ENCODE results near the gene KRTAP1-5.

The KRTAP1-5 gene

GRCh38 chr17:41012326-41013120, 14.5 kb downstream of the KRTAP1-5 start:
- no peak overlapping the region for H3K4me3 ChIP-seq (ENCODE audit: low read depth, low read length)
- TF ChIP-seq CTCF (IDR thresholded peaks at IDR 0.05): no peak
- H3K4me2 ChIP-seq (ENCODE audit: low read length): no peak overlapping the region
- no peak overlapping the region for H3K27ac ChIP-seq
- no peaks in the 10 kb centered on the region for H3K79me2 ChIP-seq
- no peaks in the 10 kb centered on the region for H3K9me3 ChIP-seq (ENCODE audit: control insufficient read depth, low read length)
- no peaks in the 10 kb centered on the region for H3K27me3 ChIP-seq (ENCODE audit: control insufficient read depth, insufficient read depth, low read length)
- H3K36me3 ChIP-seq (ENCODE audit: control insufficient read depth, insufficient read depth, low read length): no peaks in the 10 kb centered on the region
- H3K9ac ChIP-seq: no peak overlapping the region
- H3K4me1 ChIP-seq: no peaks in the 10 kb centered on the region
- H2AFZ ChIP-seq: no peak overlapping the region

GRCh38 chr17:41010441-41010840, 16.6 kb downstream of the KRTAP1-5 start:
- Histone ChIP-seq H2AFZ (no peak overlapping the region), H3K4me1 (no peaks in the 10 kb centered on the region), H3K4me2 (ENCODE audit: low read length) (no peak overlapping the region), H3K27me3 (ENCODE audit: control insufficient read depth, insufficient read depth, low read length) (no peaks in the 10 kb centered on the region), H3K9me3 (ENCODE audit: control insufficient read depth, low read length) (no peaks in the 10 kb centered on the region), H3K36me3 (ENCODE audit: control insufficient read depth, insufficient read depth, low read length) (no peaks in the 10 kb centered on the region), H3K79me2 (no peaks in the 10 kb centered on the region), H3K4me3 (ENCODE audit: low read depth, low read length) (no peak overlapping the region), H3K27ac (no peak overlapping the region), H3K9ac (no peak overlapping the region)
- TF ChIP-seq CTCF (IDR thresholded peaks at IDR 0.05): no peak

GRCh38 chr17:41009936-41010335, 17.1 kb downstream of the KRTAP1-5 start:
- Histone ChIP-seq H3K27ac (no peak overlapping the region), H3K27me3 (ENCODE audit: control insufficient read depth, insufficient read depth, low read length) (no peaks in the 10 kb centered on the region), H3K79me2 (no peaks in the 10 kb centered on the region), H3K36me3 (ENCODE audit: control insufficient read depth, insufficient read depth, low read length) (no peaks in the 10 kb centered on the region), H2AFZ (no peak overlapping the region), H3K4me3 (ENCODE audit: low read depth, low read length) (no peak overlapping the region), H3K9me3 (ENCODE audit: control insufficient read depth, low read length) (no peaks in the 10 kb centered on the region), H3K9ac (no peak overlapping the region), H3K4me2 (ENCODE audit: low read length) (no peak overlapping the region), H3K4me1 (no peaks in the 10 kb centered on the region)
- TF ChIP-seq CTCF (IDR thresholded peaks at IDR 0.05): no peak

GRCh38 chr17:41009301-41009760, 17.7 kb downstream of the KRTAP1-5 start:
- Histone ChIP-seq H3K9ac (no peak overlapping the region), H3K27ac (no peak overlapping the region), H3K4me1 (no peaks in the 10 kb centered on the region), H3K9me3 (ENCODE audit: control insufficient read depth, low read length) (no peaks in the 10 kb centered on the region), H3K27me3 (ENCODE audit: control insufficient read depth, insufficient read depth, low read length) (no peaks in the 10 kb centered on the region), H3K79me2 (no peaks in the 10 kb centered on the region), H2AFZ (no peak overlapping the region), H3K4me3 (ENCODE audit: low read depth, low read length) (no peak overlapping the region), H3K4me2 (ENCODE audit: low read length) (no peak overlapping the region), H3K36me3 (ENCODE audit: control insufficient read depth, insufficient read depth, low read length) (no peaks in the 10 kb centered on the region)
- TF ChIP-seq CTCF (IDR thresholded peaks at IDR 0.05): no peak

- no peak for TF ChIP-seq CTCF (IDR thresholded peaks at IDR 0.05)
- H3K27me3 ChIP-seq (ENCODE audit: control insufficient read depth, insufficient read depth, low read length): no peaks in the 10 kb centered on the region
- H3K4me3 ChIP-seq (ENCODE audit: low read depth, low read length): no peak within 1 kb of the TSS
- no peak within 1 kb of the TSS for H3K4me2 ChIP-seq (ENCODE audit: low read length)
- H3K36me3 ChIP-seq (ENCODE audit: control insufficient read depth, insufficient read depth, low read length): no peaks in the 10 kb centered on the region
- no peak within 1 kb of the TSS for H3K9ac ChIP-seq
- no peaks in the 10 kb centered on the region for H3K9me3 ChIP-seq (ENCODE audit: control insufficient read depth, low read length)
- H3K27ac ChIP-seq: no peak within 1 kb of the TSS
- H3K79me2 ChIP-seq: no peaks in the 10 kb centered on the region
- no peaks in the 10 kb centered on the region for H3K4me1 ChIP-seq
- H2AFZ ChIP-seq: no peak within 1 kb of the TSS
Measured at GRCh38 chr17:41008811-41009210, 18.2 kb downstream of the KRTAP1-5 start, which contains the start of gene KRTAP3-1. Gene KRTAP3-1 (minus strand): TSS chr17:41009128. CDS start chr17:41009074, 54 bp downstream.
